Stomach smooth muscle (tissue), 2 donors: Measurements from ENCODE around the gene TREML2.

Source experiments
- H3K27ac ChIP-seq: one replicate; pipeline ENCODE4 v1.7.0; 2013; ENCODE audit warnings: mild to moderate bottlenecking, low read length, inconsistent platforms
- H3K27me3 ChIP-seq, 2 donors: one replicate each; pipeline ENCODE4 v1.7.0; 2013; ENCODE audit warnings: low read length in 2 of 2; ENCODE audit not compliant: insufficient read depth in 2 of 2, control insufficient read depth in 1 of 2
- H3K36me3 ChIP-seq, 2 donors: one replicate each; pipeline ENCODE4 v1.7.0; 2013; ENCODE audit warnings: low read length in 2 of 2; ENCODE audit not compliant: control insufficient read depth in 2 of 2, insufficient read depth in 2 of 2
- H3K4me1 ChIP-seq: one replicate; pipeline ENCODE4 v1.7.0; 2013; ENCODE audit warnings: low read length; ENCODE audit not compliant: control insufficient read depth, insufficient read depth
- H3K4me3 ChIP-seq, 2 donors: one replicate each; pipeline ENCODE4 v1.7.0; 2013; ENCODE audit warnings: low read length in 2 of 2
- H3K9ac ChIP-seq, 2 donors: one replicate each; pipeline ENCODE4 v1.7.0; 2013; ENCODE audit warnings: low read length in 2 of 2, mild to moderate bottlenecking in 1 of 2
- H3K9me3 ChIP-seq, 2 donors: one replicate each; pipeline ENCODE4 v1.7.0; 2013; ENCODE audit warnings: low read length in 2 of 2; ENCODE audit not compliant: control insufficient read depth in 2 of 2
- donor health status: healthy.
- donor health status: Pancreatic carcinoma.

The TREML2 gene

DNA sequence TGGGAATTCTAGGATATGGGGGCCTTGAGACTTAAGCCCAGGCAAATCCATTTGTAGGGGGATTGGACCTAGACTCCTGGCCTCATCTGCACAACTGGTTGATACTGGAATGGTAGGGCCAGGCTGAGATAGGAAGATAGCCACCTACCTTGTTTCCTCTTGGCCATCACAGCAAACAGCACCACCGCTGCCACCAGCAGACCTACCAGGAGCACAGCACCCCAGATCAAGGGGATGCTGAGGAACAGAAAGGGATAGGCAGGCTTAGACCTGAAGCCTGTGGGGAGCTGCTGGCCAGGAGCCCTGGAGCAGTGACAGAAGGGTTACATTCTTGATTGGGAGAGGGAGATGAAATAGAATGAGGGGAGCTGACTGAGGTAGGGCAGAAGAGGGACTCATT lies 50.3 kb downstream of the TREML2 start:
- Histone ChIP-seq H3K4me1 (no peaks in the 10 kb centered on the region), H3K27me3 (no peaks in the 10 kb centered on the region), H3K9ac (no peak overlapping the region), H3K36me3 (no peaks in the 10 kb centered on the region), H3K27ac (no peak overlapping the region), H3K9me3 (no peaks in the 10 kb centered on the region), H3K4me3 (no peak overlapping the region)

DNA sequence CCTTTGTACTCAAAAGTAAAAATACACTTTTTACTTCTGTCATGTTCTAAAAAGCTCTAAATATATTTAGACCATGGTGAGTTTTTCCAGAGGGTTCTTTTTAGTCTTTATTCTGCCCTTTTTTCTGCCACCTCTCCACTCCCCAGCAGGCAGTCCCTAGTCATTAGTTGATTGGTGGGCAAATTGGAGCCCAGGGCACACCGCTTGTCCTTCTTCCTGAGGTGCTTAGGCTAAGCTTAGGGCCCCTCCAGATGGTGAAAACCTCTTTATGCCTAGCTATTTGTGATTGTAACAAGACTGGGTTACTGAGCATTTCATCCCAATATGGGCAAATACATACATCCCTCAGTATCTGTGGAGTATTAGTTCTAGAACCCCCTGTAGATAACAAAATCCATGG lies 53.0 kb downstream of the TREML2 start:
- H3K9me3 ChIP-seq = no peaks in the 10 kb centered on the region
- H3K9ac ChIP-seq = no peak overlapping the region
- H3K27ac ChIP-seq = no peak overlapping the region
- no peaks in the 10 kb centered on the region for H3K36me3 ChIP-seq
- H3K27me3 ChIP-seq = no peaks in the 10 kb centered on the region
- no peaks in the 10 kb centered on the region for H3K4me1 ChIP-seq
- no peak overlapping the region for H3K4me3 ChIP-seq
